GM20000 (cell line): ENCODE measurements around the gene GAB2.
A peak's percentile ranks its signal among the peaks of the same experiment; 100 is the strongest.

ENCODE experiments used
- DNase-seq: peaks from one replicate; pipeline ENCODE4 v3.0.0; 2012; ENCODE audit warnings: low spot score
- CTCF ChIP-seq: IDR thresholded peaks from 2 replicates; pipeline ENCODE4 v1.5.1; 2012; ENCODE audit warnings: mild to moderate bottlenecking, control low read depth; ENCODE audit errors: extremely low read depth, missing control alignments

Gene GAB2

GRCh38 chr11:78441956-78442355 lies 24.3 kb upstream of the GAB2 start:
- no peak for DNase-seq
- no peak for TF ChIP-seq CTCF

GRCh38 chr11:78438298-78438975 lies 20.8 kb upstream of the GAB2 start:
- DNase-seq: peak; percentile 26
- no peak for TF ChIP-seq CTCF

GRCh38 chr11:78432956-78433355 lies 15.3 kb upstream of the GAB2 start:
- no peak for TF ChIP-seq CTCF
- DNase-seq: no peak

- DNase-seq: no peak
Observed at GRCh38 chr11:78432058-78432515, 14.5 kb upstream of the GAB2 start.

GRCh38 chr11:78429660-78430059 lies 12.0 kb upstream of the GAB2 start:
- no peak for DNase-seq
- TF ChIP-seq CTCF: no peak

More at GRCh38 chr11:78432058-78432515, 14.5 kb upstream of the GAB2 start:
- peak; percentile 19 for TF ChIP-seq CTCF

GRCh38 chr11:78429209-78429608 lies 11.6 kb upstream of the GAB2 start:
- TF ChIP-seq CTCF: no peak
- no peak for DNase-seq

GRCh38 chr11:78428773-78429172 lies 11.2 kb upstream of the GAB2 start:
- TF ChIP-seq CTCF: no peak
- no peak for DNase-seq
